Liver (tissue), 9 donors: ENCODE data around the gene FASTK. TPM values are rescaled to one million over a fixed set of nuclear protein-coding genes. Genes with fewer than 3 reads are reported as not detected.

ENCODE experiments used
- DNase-seq: peaks from one replicate; pipeline ENCODE4 v3.0.0-alpha.2; 2017; ENCODE audit warnings: low spot score
- H3K27ac ChIP-seq, 2 donors: one replicate each; pipeline ENCODE4 v1.7.0; 2013; ENCODE audit warnings: inconsistent platforms in 2 of 2, low read length in 2 of 2, control low read depth in 1 of 2, low read depth in 1 of 2, mild to moderate bottlenecking in 1 of 2
- H3K27me3 ChIP-seq, 4 donors: one replicate each; pipeline versions ENCODE4 v1.6.1 to v1.7.0; 2013; ENCODE audit warnings: low read length in 3 of 4, inconsistent platforms in 1 of 4, mild to moderate bottlenecking in 1 of 4, moderate library complexity in 1 of 4; ENCODE audit not compliant: control insufficient read depth in 4 of 4, insufficient read depth in 4 of 4
- H3K36me3 ChIP-seq, 4 donors: one replicate each; pipeline versions ENCODE4 v1.6.1 to v1.7.0; 2013; ENCODE audit warnings: low read length in 3 of 4, mild to moderate bottlenecking in 3 of 4, low read depth in 1 of 4, moderate library complexity in 1 of 4; ENCODE audit not compliant: control insufficient read depth in 4 of 4, insufficient read depth in 3 of 4
- H3K4me1 ChIP-seq, 4 donors: one replicate each; pipeline versions ENCODE4 v1.6.1 to v1.7.0; 2013; ENCODE audit warnings: low read length in 3 of 4, mild to moderate bottlenecking in 3 of 4, moderate library complexity in 1 of 4; ENCODE audit not compliant: control insufficient read depth in 4 of 4, insufficient read depth in 4 of 4
- H3K4me3 ChIP-seq, 3 donors: one replicate each; pipeline versions ENCODE4 v1.6.1 to v1.7.0; 2013; ENCODE audit warnings: low read length in 3 of 3, control low read depth in 1 of 3, low read depth in 1 of 3, mild to moderate bottlenecking in 1 of 3
- H3K9ac ChIP-seq, 2 donors: one replicate each; pipeline ENCODE4 v1.7.0; 2013; ENCODE audit warnings: low read length in 2 of 2, mild to moderate bottlenecking in 2 of 2, moderate library complexity in 2 of 2, control low read depth in 1 of 2, low read depth in 1 of 2
- H3K9me3 ChIP-seq, 4 donors: one replicate each; pipeline versions ENCODE4 v1.6.1 to v1.7.0; 2013; ENCODE audit warnings: low read length in 3 of 4; ENCODE audit not compliant: control insufficient read depth in 4 of 4
- ATF3 ChIP-seq: IDR thresholded peaks from 2 replicates; pipeline ENCODE4 v1.6.1; 2016; ENCODE audit warnings: antibody characterized with exemption
- CTCF ChIP-seq: fragments of 150-350 bp; IDR thresholded peaks from 2 replicates; pipeline ENCODE4 v1.5.1; 2017; ENCODE audit warnings: improper control_type of control experiment, low read depth, low read length; ENCODE audit not compliant: missing input control
- EGR1 ChIP-seq, 2 donors: IDR thresholded peaks; 2 replicates each; pipeline ENCODE4 v1.6.1; 2016 to 2018; ENCODE audit warnings: antibody characterized with exemption in 2 of 2, low read depth in 2 of 2
- FOXA1 ChIP-seq: IDR thresholded peaks from 2 replicates; pipeline ENCODE4 v1.6.1; 2016; ENCODE audit warnings: antibody characterized with exemption
- FOXA2 ChIP-seq: IDR thresholded peaks from 2 replicates; pipeline ENCODE4 v1.6.1; 2016; ENCODE audit warnings: antibody characterized with exemption
- GABPA ChIP-seq, 2 donors: IDR thresholded peaks in 1 of 2; conservative IDR thresholded peaks in 1 of 2; 2 replicates each; pipeline ENCODE4 v1.6.1; 2016; ENCODE audit warnings: antibody characterized with exemption in 2 of 2, mild to moderate bottlenecking in 1 of 2, moderate library complexity in 1 of 2
- HNF4A ChIP-seq, 2 donors: conservative IDR thresholded peaks; 2 replicates each; pipeline ENCODE4 v1.6.1; 2016; ENCODE audit warnings: antibody characterized with exemption in 2 of 2, mild to moderate bottlenecking in 2 of 2
- HNF4G ChIP-seq: IDR thresholded peaks from 2 replicates; pipeline ENCODE4 v1.6.1; 2016; ENCODE audit warnings: antibody characterized with exemption
- JUND ChIP-seq, 2 donors: IDR thresholded peaks; 2 replicates each; pipeline ENCODE4 v1.6.1; 2016; ENCODE audit warnings: antibody characterized with exemption in 2 of 2
- NR2F2 ChIP-seq: IDR thresholded peaks from 2 replicates; pipeline ENCODE4 v1.6.1; 2016; ENCODE audit warnings: antibody characterized with exemption
- RAD21 ChIP-seq, 2 donors: IDR thresholded peaks; 2 replicates each; pipeline ENCODE4 v1.6.1; 2016; ENCODE audit warnings: antibody characterized with exemption in 2 of 2, mild to moderate bottlenecking in 2 of 2
- RXRA ChIP-seq, 2 donors: IDR thresholded peaks; 2 replicates each; pipeline ENCODE4 v1.6.1; 2017 to 2018; ENCODE audit warnings: antibody characterized with exemption in 2 of 2, mild to moderate bottlenecking in 1 of 2
- TAF1 ChIP-seq: conservative IDR thresholded peaks from 2 replicates; pipeline ENCODE4 v1.6.1; 2016; ENCODE audit warnings: antibody characterized with exemption, mild to moderate bottlenecking
- WGBS: extraction: QIAGEN DNeasy Blood & Tissue Kit; methylation state at CpG from one replicate; pipeline ENCODE4 v1.1.7; 2013; 5-methylcytosine and 5-hydroxymethylcytosine counted together
- polyA plus RNA-seq, 2 donors: library from polyadenylated mRNA; stranded (reverse) in 1 of 2; unstranded in 1 of 2; fragments of 200-250 nt in 1 of 2; fragments of >200 nt in 1 of 2; fragmentation: Nextera tagmentation in 1 of 2; extraction: Ambion mirVana in 1 of 2; gene quantifications; one replicate each; pipeline versions ENCODE4 v1.2.1 to v1.2.3, GENCODE V29; 2013 to 2015
- total RNA-seq, 2 donors: library from RNA; depleted of rRNA; stranded (reverse); fragments of >200 nt; gene quantifications; one replicate each; pipeline ENCODE4 v1.2.3, GENCODE V29; 2014
- TF ChIP-seq, protein P1 (sequence below): IDR thresholded peaks from 2 replicates; pipeline ENCODE4 v1.6.1; 2016; ENCODE audit warnings: antibody characterized with exemption, mild to moderate bottlenecking
- TF ChIP-seq, protein P2 (sequence below): IDR thresholded peaks from 2 replicates; pipeline ENCODE4 v1.6.1; 2016; ENCODE audit warnings: antibody characterized with exemption
- donor health status: healthy.
- donor health status: healthy.
- donor health status: healthy.
- donor health status: healthy.
- donor health status: healthy.

The FASTK gene
- total and polyA plus RNA-seq, 4 donors, result 31.1 to 62.8 (median 43.7) TPM

- Histone ChIP-seq H3K4me3 (no peak overlapping the region), H3K9ac (no peak overlapping the region), H3K9me3 (no peaks in the 10 kb centered on the region), H3K27ac (no peak overlapping the region), H3K27me3 (no peaks in the 10 kb centered on the region), H3K4me1 (peaks cover 0 to 6% (median 2%) of the 10 kb centered on the region in 4 donors), H3K36me3 (peaks cover 0 to 4% (median 1%) of the 10 kb centered on the region in 4 donors)
- 93% methylated on average over 10 of the region's 10 CpGs for WGBS
- TF ChIP-seq GABPA (IDR thresholded peaks at IDR 0.05 in 1 of 2, conservative IDR thresholded peaks at IDR 0.05 in 1 of 2), result no peak
- no peak for DNase-seq
Measured at GRCh38 chr7:151107882-151108281, 27.3 kb upstream of the FASTK start.

DNA sequence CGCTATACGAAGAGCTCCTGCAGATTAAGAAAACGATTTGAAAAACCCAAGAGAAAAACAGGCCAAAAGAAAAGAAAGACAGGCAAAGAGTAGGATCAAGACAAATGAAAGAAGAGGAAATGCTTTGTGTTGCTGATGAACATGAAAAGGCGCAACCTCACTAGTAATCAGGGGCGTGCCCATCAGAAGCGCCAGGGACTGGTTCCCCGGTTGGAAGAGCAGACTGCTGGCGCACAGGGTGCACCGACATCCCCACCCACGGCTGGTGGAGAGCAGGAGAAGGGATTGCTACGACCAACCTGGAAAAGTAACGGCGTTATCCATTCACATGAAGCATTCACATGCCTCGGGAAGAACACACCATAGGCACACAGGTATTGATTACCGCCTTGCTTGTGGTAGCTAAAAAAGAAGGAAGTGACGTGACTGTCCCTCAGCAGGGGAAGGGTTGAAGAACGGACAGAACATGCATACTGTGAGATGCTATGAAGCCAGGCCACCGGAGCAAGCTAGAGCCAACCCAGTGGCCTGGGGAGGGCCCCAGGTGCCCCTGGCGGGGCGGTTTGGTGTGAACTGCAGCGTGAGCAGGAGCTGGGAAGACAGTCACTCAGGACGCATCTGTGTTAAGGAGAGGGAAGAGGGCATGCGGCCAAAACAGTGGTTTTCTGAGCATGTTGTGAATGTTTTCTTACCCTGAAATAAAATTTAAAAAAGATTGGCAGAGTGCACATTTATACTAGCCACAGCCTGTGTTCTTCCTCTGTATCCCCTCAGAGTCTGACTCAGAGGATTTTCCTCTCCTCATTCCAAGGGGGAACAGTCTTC lies 24.0 kb upstream of the FASTK start:
- no peak for TF ChIP-seq FOXA1
- TF ChIP-seq, protein P1, sequence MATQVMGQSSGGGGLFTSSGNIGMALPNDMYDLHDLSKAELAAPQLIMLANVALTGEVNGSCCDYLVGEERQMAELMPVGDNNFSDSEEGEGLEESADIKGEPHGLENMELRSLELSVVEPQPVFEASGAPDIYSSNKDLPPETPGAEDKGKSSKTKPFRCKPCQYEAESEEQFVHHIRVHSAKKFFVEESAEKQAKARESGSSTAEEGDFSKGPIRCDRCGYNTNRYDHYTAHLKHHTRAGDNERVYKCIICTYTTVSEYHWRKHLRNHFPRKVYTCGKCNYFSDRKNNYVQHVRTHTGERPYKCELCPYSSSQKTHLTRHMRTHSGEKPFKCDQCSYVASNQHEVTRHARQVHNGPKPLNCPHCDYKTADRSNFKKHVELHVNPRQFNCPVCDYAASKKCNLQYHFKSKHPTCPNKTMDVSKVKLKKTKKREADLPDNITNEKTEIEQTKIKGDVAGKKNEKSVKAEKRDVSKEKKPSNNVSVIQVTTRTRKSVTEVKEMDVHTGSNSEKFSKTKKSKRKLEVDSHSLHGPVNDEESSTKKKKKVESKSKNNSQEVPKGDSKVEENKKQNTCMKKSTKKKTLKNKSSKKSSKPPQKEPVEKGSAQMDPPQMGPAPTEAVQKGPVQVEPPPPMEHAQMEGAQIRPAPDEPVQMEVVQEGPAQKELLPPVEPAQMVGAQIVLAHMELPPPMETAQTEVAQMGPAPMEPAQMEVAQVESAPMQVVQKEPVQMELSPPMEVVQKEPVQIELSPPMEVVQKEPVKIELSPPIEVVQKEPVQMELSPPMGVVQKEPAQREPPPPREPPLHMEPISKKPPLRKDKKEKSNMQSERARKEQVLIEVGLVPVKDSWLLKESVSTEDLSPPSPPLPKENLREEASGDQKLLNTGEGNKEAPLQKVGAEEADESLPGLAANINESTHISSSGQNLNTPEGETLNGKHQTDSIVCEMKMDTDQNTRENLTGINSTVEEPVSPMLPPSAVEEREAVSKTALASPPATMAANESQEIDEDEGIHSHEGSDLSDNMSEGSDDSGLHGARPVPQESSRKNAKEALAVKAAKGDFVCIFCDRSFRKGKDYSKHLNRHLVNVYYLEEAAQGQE, result no peak
- TF ChIP-seq HNF4A (conservative IDR thresholded peaks at IDR 0.05), result no peak
- no peak for TF ChIP-seq JUND (IDR thresholded peaks at IDR 0.05)
- no peak for TF ChIP-seq ATF3
- no peak for TF ChIP-seq HNF4G
- TF ChIP-seq EGR1 (IDR thresholded peaks at IDR 0.05; ENCODE audit: low read depth in 2 of 2), result no peak
- TF ChIP-seq, protein P2, sequence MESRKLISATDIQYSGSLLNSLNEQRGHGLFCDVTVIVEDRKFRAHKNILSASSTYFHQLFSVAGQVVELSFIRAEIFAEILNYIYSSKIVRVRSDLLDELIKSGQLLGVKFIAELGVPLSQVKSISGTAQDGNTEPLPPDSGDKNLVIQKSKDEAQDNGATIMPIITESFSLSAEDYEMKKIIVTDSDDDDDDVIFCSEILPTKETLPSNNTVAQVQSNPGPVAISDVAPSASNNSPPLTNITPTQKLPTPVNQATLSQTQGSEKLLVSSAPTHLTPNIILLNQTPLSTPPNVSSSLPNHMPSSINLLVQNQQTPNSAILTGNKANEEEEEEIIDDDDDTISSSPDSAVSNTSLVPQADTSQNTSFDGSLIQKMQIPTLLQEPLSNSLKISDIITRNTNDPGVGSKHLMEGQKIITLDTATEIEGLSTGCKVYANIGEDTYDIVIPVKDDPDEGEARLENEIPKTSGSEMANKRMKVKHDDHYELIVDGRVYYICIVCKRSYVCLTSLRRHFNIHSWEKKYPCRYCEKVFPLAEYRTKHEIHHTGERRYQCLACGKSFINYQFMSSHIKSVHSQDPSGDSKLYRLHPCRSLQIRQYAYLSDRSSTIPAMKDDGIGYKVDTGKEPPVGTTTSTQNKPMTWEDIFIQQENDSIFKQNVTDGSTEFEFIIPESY, result no peak
- TF ChIP-seq RAD21 (IDR thresholded peaks at IDR 0.05), result no peak
- TF ChIP-seq CTCF, result no peak
- TF ChIP-seq TAF1, result no peak
- TF ChIP-seq RXRA (IDR thresholded peaks at IDR 0.05), result no peak
- no peak for TF ChIP-seq FOXA2
- TF ChIP-seq GABPA (IDR thresholded peaks at IDR 0.05 in 1 of 2, conservative IDR thresholded peaks at IDR 0.05 in 1 of 2), result no peak
- no peak for TF ChIP-seq NR2F2
- Histone ChIP-seq H3K9me3 (no peaks in the 10 kb centered on the region), H3K9ac (no peak overlapping the region), H3K36me3 (peaks cover 0 to 4% (median 1%) of the 10 kb centered on the region in 4 donors), H3K4me1 (no peaks in the 10 kb centered on the region), H3K4me3 (no peak overlapping the region), H3K27ac (no peak overlapping the region), H3K27me3 (no peaks in the 10 kb centered on the region)
- DNase-seq, result no peak
- WGBS, result 86% methylated on average over 23 of the region's 23 CpGs
